Ovary (tissue), 9 donors: ENCODE results near the gene OSBPL2. TPM values are rescaled to one million over a fixed set of nuclear protein-coding genes. Genes with fewer than 3 reads are reported as not detected.

Source experiments
- DNase-seq, 5 donors: peaks; one replicate each; pipeline ENCODE4 v3.0.0-alpha.2; 2019 to 2020
- H3K27ac ChIP-seq, 2 donors: fragments of 200-600 bp; one replicate each; pipeline versions ENCODE4 v1.5.1 to v1.8.0; 2019 to 2022
- H3K27me3 ChIP-seq: fragments of 200-600 bp; one replicate; pipeline ENCODE4 v1.8.0; 2022
- H3K36me3 ChIP-seq: fragments of 200-600 bp; sonication (generic); one replicate; pipeline ENCODE4 v1.5.1; 2019
- H3K4me1 ChIP-seq: one replicate; pipeline ENCODE4 v1.8.1; 2013; ENCODE audit warnings: mild to moderate bottlenecking, moderate library complexity; ENCODE audit not compliant: insufficient read depth
- H3K4me3 ChIP-seq: fragments of 200-600 bp; sonication (generic); one replicate; pipeline ENCODE4 v1.5.1; 2017
- H3K9me3 ChIP-seq, 2 donors: fragments of 200-600 bp in 1 of 2; sonication (generic) in 1 of 2; one replicate each; pipeline versions ENCODE4 v1.5.1 to v1.8.1; 2013 to 2019; ENCODE audit warnings: mild to moderate bottlenecking in 1 of 2, moderate library complexity in 1 of 2
- EP300 ChIP-seq: sonication (generic); formaldehyde crosslinking; IDR thresholded peaks from one replicate; pipeline ENCODE4 v1.6.1; 2017; ENCODE audit warnings: antibody characterized with exemption
- POLR2A ChIP-seq: fragments of 450-650 bp; IDR thresholded peaks from one replicate; pipeline ENCODE4 v1.6.1; 2017; ENCODE audit warnings: antibody characterized with exemption, mild to moderate bottlenecking, moderate library complexity
- WGBS, 3 donors: extraction: QIAGEN DNeasy Blood & Tissue Kit in 1 of 3; methylation state at CpG; one replicate each; pipeline versions ENCODE4 v1.1.5 to v1.1.7; 2013 to 2017; 5-methylcytosine and 5-hydroxymethylcytosine counted together
- intact Hi-C, 4 donors: fragments of 100-400 bp; cut with DNase I; formaldehyde crosslinking; loops; one replicate each; pipeline versions ENCODE4 v1.11.0 to v1.15.1; 2022 to 2023
- polyA plus RNA-seq, 2 donors: library from polyadenylated mRNA; stranded (reverse); fragments of 200-250 nt in 1 of 2; fragments of 350-450 nt in 1 of 2; fragmentation: Illumina TruSeq in 1 of 2; extraction: RNeasy Lipid Tissue Mini Kit (QIAGEN cat#74804) in 1 of 2; gene quantifications; one replicate each; pipeline ENCODE4 v1.2.3, GENCODE V29; 2013 to 2014
- total RNA-seq, 7 donors: library from RNA; depleted of rRNA in 2 of 7; stranded (reverse); fragments of >200 nt in 2 of 7; fragmentation: NEBNext Ultra II Directional in 3 of 7; extraction: Animal tissue kit (Norgen Biotek cat#: 25700) in 3 of 7; gene quantifications; one replicate each; pipeline versions ENCODE4 v1.1.0 to v1.2.4, GENCODE V29; 2016 to 2023
- TF ChIP-seq, protein P1 (sequence below), 3 donors: fragments of 450-650 bp in 2 of 3; fragments of 200-600 bp in 1 of 3; IDR thresholded peaks; one replicate each; pipeline versions ENCODE4 v1.5.1 to v1.8.0; 2016 to 2022; ENCODE audit warnings: antibody characterized with exemption in 3 of 3, mild to moderate bottlenecking in 1 of 3
- donor health status: DM: no; HTN: no; CAD: no; lungs with moderate emphysema.
- donor health status: DM: no; HTN: no; CAD: no.
- donor health status: Bipolar disorder and iron deficiency.
- donor health status: DM: yes; HTN: yes; CAD: no.
- donor health status: DM: no; HTN: no; CAD: no.
- donor health status: DM: yes; HTN: yes; CAD: no.

Gene OSBPL2
- total and polyA plus RNA-seq, 9 donors, result 14.2 to 42.2 (median 34.4) TPM

DNA sequence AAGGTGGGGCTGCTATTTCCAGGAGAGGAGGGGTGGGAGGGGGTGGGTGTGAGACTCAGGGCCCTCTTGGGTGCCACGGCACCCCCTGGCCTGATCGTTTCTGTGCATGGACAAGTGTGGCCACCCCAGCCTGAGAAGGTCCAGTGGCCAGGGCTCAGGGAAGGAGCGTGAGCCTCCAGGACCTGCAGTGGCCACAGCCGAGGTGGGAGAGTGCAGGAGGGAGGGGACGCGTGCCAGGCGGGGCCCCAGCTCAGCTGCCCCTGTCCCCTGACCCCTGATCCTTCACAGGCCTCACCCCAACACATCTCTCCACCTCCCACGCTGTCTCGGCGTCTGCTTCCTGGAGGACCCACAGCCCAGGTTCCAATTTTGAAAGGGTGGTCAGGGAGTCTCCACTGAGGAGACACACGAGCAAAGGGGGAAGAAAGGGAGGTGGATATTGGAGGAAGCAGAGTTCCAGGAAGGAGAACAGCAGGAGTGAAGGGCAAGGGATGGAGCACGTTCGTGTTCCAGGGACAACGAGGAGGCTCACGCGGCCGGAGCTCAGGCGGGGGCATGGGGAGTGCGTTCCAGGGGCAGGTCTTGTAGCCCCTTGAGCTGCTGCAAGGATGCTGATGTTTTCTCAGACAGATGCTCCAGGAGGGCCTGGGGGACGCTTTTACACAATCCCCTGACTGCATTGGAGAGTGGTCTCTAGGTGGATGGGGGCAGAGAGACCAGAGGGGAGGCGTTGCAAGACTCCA lies 14.0 kb upstream of the OSBPL2 start:
- WGBS, 3 donors, result 40 to 50% (median 46%) methylated on average over 21 of the region's 21 CpGs

DNA sequence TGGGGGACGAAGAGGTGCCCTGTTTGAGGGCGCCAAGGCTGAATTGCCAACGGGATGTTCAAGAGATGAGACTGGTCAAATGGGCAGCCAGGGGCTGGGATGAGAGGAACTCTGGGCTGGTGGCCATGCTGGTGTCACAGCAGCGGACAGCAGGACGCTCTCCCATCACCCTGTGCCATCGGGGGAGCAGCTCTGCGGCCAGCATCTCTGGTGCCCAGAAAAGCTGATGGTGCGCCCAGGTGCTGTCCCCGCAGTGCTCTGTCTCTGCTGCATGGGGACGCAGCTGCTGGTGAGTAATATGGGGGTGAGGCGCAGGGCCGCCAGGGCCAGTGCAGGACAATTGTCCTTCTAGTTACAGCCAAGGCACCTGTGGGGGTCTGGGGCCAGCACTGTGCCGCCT lies 13.3 kb upstream of the OSBPL2 start:
- DNase-seq, result no peak
- H3K27me3 ChIP-seq, result no peaks in the 10 kb centered on the region

More for the DNA sequence above, 14.0 kb upstream of the OSBPL2 start:
- TF ChIP-seq EP300 (no peak), POLR2A (no peak)
- TF ChIP-seq, protein P1, sequence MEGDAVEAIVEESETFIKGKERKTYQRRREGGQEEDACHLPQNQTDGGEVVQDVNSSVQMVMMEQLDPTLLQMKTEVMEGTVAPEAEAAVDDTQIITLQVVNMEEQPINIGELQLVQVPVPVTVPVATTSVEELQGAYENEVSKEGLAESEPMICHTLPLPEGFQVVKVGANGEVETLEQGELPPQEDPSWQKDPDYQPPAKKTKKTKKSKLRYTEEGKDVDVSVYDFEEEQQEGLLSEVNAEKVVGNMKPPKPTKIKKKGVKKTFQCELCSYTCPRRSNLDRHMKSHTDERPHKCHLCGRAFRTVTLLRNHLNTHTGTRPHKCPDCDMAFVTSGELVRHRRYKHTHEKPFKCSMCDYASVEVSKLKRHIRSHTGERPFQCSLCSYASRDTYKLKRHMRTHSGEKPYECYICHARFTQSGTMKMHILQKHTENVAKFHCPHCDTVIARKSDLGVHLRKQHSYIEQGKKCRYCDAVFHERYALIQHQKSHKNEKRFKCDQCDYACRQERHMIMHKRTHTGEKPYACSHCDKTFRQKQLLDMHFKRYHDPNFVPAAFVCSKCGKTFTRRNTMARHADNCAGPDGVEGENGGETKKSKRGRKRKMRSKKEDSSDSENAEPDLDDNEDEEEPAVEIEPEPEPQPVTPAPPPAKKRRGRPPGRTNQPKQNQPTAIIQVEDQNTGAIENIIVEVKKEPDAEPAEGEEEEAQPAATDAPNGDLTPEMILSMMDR (IDR thresholded peaks at IDR 0.05), result no peak
- Histone ChIP-seq H3K9me3 (no peaks in the 10 kb centered on the region), H3K4me1 (peaks cover 10% of the 10 kb centered on the region), H3K27ac (no peak overlapping the region), H3K36me3 (no peaks in the 10 kb centered on the region), H3K4me3 (no peak overlapping the region), H3K27me3 (peaks cover 2% of the 10 kb centered on the region)
- intact Hi-C loops, result no loop called here
- no peak for DNase-seq

DNA sequence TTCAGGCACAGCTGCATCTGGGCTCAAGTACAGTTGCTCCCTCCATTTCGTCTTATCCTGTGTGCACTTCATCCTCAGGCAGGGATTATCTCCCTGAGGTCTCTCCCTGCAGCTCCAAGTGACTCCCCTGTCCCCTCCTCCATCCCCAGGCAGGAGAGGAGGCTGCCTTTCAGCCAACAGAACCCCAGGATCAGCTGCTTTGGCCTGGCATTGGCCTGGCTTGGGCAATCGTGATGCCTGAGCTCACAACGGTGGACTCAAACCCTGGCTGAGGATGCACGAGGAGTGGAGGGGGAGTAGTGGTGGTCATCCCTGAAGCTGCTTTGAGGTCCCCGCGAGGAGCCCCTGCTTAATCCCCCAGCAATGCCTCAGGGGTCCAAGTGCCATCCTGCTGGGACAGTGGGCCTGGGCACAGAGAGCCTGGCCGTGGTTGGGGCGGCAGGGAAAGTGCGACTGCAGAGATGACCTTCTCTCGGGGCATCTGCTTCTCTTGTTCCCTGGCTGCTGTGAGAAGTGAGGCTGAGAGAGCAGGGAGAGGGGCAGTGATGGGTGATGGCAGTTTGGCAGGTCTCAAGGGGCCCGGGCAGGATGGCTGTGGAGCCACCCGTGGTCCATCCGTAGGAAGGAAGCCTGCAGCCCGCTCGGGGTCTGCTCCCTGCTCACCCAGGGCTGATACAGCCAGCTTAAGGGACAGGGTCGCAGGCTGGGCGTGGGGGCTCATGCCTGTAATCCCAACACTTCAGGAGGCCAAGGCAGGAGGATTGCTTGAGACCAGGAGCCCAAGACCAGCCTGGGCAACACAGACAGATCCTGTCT lies 12.3 kb upstream of the OSBPL2 start:
- H3K36me3 ChIP-seq, result no peaks in the 10 kb centered on the region
- intact Hi-C loops, result no loop called here
- peaks cover 2% of the 10 kb centered on the region for H3K4me1 ChIP-seq
- no peak for TF ChIP-seq POLR2A
- TF ChIP-seq, protein P1 (IDR thresholded peaks at IDR 0.05), result no peak
- TF ChIP-seq EP300, result no peak
- no peaks in the 10 kb centered on the region for H3K9me3 ChIP-seq
- WGBS, 3 donors, result 67 to 76% (median 71%) methylated on average over 17 of the region's 17 CpGs
- no peak overlapping the region for H3K4me3 ChIP-seq
- H3K27ac ChIP-seq, result no peak overlapping the region
- no peaks in the 10 kb centered on the region for H3K27me3 ChIP-seq
- no peak for DNase-seq

More for the DNA sequence above, 13.3 kb upstream of the OSBPL2 start:
- Histone ChIP-seq H3K4me1 (peaks cover 8% of the 10 kb centered on the region), H3K27ac (no peak overlapping the region), H3K4me3 (no peak overlapping the region), H3K9me3 (no peaks in the 10 kb centered on the region), H3K36me3 (no peaks in the 10 kb centered on the region)
- intact Hi-C loops, result no loop called here
- 83 to 86% (median 83%) methylated on average over 13 of the region's 13 CpGs for WGBS, 3 donors
- no peak for TF ChIP-seq EP300
- TF ChIP-seq, protein P1 (IDR thresholded peaks at IDR 0.05), result no peak
- no peak for TF ChIP-seq POLR2A

DNA sequence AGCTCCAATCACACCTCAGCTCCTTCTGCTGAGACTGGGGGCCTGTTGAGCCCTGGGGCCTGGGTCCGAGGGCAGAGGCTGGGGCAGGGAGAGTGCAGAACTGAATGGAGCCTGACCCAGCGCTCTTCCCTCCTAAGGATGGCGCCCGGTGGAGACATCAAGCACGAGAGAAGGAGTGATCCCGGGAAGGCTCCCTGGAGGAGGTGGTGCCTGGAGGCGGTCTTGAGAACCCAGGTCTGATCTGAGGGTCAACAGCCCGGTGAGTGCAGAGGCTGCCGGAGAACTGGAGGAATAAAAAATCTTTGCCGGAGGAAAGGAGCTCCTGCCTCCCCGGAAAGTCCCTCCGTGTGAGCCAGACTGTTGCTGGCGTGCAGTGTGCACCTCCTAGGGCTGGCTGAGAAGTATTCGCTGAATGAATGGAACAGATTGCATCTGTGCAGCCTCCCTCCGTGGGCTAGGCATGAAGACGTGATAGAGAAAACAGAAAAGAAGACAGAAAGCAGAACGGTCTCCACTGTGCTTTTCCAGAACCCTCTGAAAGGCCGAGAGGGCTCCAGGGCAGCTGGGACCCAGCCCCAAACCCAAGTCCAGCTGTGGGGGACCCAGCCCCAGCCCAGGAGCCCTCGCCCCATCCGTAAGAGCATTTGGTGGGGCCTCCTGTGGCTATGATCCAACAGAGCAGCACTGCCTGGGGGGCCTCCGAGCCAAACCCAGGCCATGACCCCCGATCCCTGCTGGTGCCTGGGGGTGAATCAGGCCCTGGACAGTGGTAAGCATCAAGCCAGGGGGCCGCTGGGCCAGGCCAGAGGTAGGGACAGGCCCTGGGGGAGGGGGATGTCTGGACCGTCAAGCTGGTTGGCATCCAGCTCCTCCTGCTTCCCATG lies 11.4 kb upstream of the OSBPL2 start:
- no peak for DNase-seq
- TF ChIP-seq POLR2A, result no peak
- TF ChIP-seq, protein P1 (IDR thresholded peaks at IDR 0.05), result no peak
- TF ChIP-seq EP300, result no peak
- Histone ChIP-seq H3K4me3 (no peak overlapping the region), H3K27ac (no peak overlapping the region), H3K36me3 (no peaks in the 10 kb centered on the region), H3K9me3 (no peaks in the 10 kb centered on the region), H3K27me3 (no peaks in the 10 kb centered on the region), H3K4me1 (no peaks in the 10 kb centered on the region)
- intact Hi-C loops, result no loop called here
- 52 to 61% (median 58%) methylated on average over 22 to 24 of the region's 24 CpGs for WGBS, 3 donors
